ENCODE data around the gene RAPGEF3. TPM values are rescaled to one million over a fixed set of nuclear protein-coding genes. Genes with fewer than 3 reads are reported as not detected.

Gene RAPGEF3
- total and polyA plus RNA-seq, 2 of the 8 experiments (the other 6 are each of a cell fraction or from before 2014, with no cell fraction given) = 5.0 to 9.4 TPM

DNA sequence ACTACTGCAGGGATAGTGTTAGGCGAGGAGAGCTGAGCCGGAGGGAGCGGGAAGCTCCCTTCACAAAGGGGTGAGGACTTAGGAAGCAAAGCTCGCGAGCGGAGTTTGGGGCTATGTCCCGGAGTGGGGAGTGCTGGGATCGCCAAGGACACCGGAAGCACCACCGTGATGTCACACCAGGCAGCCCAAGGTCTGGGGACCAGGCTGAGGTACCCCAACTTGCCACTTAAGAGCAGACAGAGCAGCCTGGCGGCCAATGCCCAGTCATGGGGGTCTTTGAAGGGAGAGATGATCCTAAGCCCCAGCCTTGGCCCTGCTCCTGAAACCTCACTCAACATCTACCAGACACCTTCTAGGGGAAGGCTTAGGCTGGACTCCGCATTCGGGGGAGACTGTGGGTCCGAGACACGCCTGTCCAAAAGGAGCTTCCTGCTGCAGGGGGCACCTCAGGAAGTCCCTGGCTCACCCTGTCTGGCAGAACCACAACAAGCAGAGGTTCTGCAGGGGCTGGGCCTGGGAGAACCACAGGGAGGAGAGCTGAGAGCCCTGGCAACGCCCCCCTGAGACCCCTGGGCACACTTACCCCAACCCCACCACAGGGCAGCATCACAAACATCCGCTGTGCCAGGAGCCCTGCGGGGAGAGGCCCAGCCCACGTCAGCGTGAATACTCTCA, 32.1 kb upstream of the RAPGEF3 start:
- CTCF ChIA-PET (ENCODE audit: partially characterized antibody) = interaction anchor here (0.7 to 58.8 kb wide), 11 partner anchors 8 to 1334 kb away, joined by 3 to 2442 read pairs (median 6); partner anchors contain the start of genes ENDOU, RAPGEF3 and RPAP3
- H3K36me3 ChIP-seq (ENCODE audit: control insufficient read depth in 2 of 4, insufficient read depth in 4 of 4, low read length in 3 of 4) = peaks cover 22 to 64% (median 48%) of the 10 kb centered on the region in 4 experiments

More for the DNA sequence above, 32.1 kb upstream of the RAPGEF3 start:
- H3K9ac ChIP-seq (replicated peaks in 1 of 4; ENCODE audit: extremely low read depth in 1 of 4, low read depth in 3 of 4, low read length in 3 of 4) = no peak overlapping the region
- no peaks in the 10 kb centered on the region for H3K79me2 ChIP-seq (ENCODE audit: control insufficient read depth in 1 of 2, insufficient read depth in 2 of 2, low read length in 2 of 2)
- H3K23ac ChIP-seq (ENCODE audit: insufficient read length) = no peak overlapping the region
- H3K23me2 ChIP-seq (ENCODE audit: low read depth, low read length) = no peaks in the 10 kb centered on the region
- H4K91ac ChIP-seq (replicated peaks; ENCODE audit: insufficient read length, low read length) = no peak overlapping the region
- no peak overlapping the region for H3K4ac ChIP-seq (replicated peaks; ENCODE audit: insufficient read length, low read depth, low read length)
- TF ChIP-seq HDAC6 (IDR thresholded peaks at IDR 0.05; ENCODE audit: low read depth, low read length) (no peak), SRF (IDR thresholded peaks at IDR 0.05; ENCODE audit: low read depth, low read length) (no peak), TAF1 (IDR thresholded peaks at IDR 0.05; ENCODE audit: low read depth, low read length) (no peak)
- H3K9me3 ChIP-seq (ENCODE audit: insufficient read depth in 2 of 2, low read depth in 1 of 2, low read length in 1 of 2) = no peaks in the 10 kb centered on the region
- no peak for DNase-seq (ENCODE audit: low read depth in 1 of 2, low spot score in 2 of 2)
- H4K5ac ChIP-seq (ENCODE audit: insufficient read length, low read depth, low read length) = no peak overlapping the region
- H3K56ac ChIP-seq (replicated peaks; ENCODE audit: insufficient read length, low read depth, low read length) = no peak overlapping the region
- no peaks in the 10 kb centered on the region for H3K27me3 ChIP-seq (replicated peaks in 1 of 4; ENCODE audit: control insufficient read depth in 3 of 4, extremely low read depth in 1 of 4, insufficient read depth in 3 of 4, low read length in 3 of 4)
- no peak overlapping the region for H2BK12ac ChIP-seq (ENCODE audit: low read depth, low read length)
- H2AFZ ChIP-seq (ENCODE audit: low read length) = no peak overlapping the region
- H2BK5ac ChIP-seq (ENCODE audit: low read depth, low read length) = no peak overlapping the region
- no peak overlapping the region for H2BK15ac ChIP-seq (ENCODE audit: low read length)
- H3K4me3 ChIP-seq (ENCODE audit: extremely low read depth in 1 of 4, insufficient read depth in 2 of 4, low read depth in 3 of 4, low read length in 4 of 4) = no peak overlapping the region
- no peak overlapping the region for H2BK120ac ChIP-seq (replicated peaks; ENCODE audit: low read depth, low read length)
- H2AK5ac ChIP-seq (ENCODE audit: low read depth, low read length) = no peak overlapping the region
- H4K20me1 ChIP-seq (replicated peaks in 1 of 2; ENCODE audit: control insufficient read depth in 1 of 2, insufficient read depth in 2 of 2, low read length in 2 of 2) = peaks cover 0 to 14% of the 10 kb centered on the region in 2 experiments
- no peak overlapping the region for H3K4me2 ChIP-seq (ENCODE audit: insufficient read depth in 1 of 2, low read depth in 2 of 2, low read length in 2 of 2)
- no peak overlapping the region for H3K18ac ChIP-seq (ENCODE audit: extremely low read depth, low read length)
- WGBS, 2 experiments (ENCODE audit: extremely low coverage in 1 of 2, insufficient coverage in 1 of 2, insufficient read length in 1 of 2, insufficient replicate concordance in 2 of 2, low coverage in 1 of 2, low lambda C conversion rate in 2 of 2, missing lambda C conversion rate in 1 of 2) = 93% methylated on average over 19 of the region's 20 CpGs; no CpG with 5 or more reads in 1 of the 2 experiments
- FAIRE-seq = no peak
- H2BK20ac ChIP-seq (ENCODE audit: low read length) = no peak overlapping the region
- H3K4me1 ChIP-seq (replicated peaks in 1 of 4; ENCODE audit: control insufficient read depth in 3 of 4, insufficient read depth in 4 of 4, low read length in 3 of 4) = no peaks in the 10 kb centered on the region
- H3K14ac ChIP-seq (ENCODE audit: insufficient read length) = no peak overlapping the region
- POLR2A ChIA-PET (ENCODE audit: partially characterized antibody) = interaction anchor here (0.6 to 3.8 kb wide), 6 partner anchors 9 to 51 kb away, joined by 3 to 17 read pairs (median 6); partner anchors contain the start of gene SLC48A1
- no peak overlapping the region for H3K27ac ChIP-seq (ENCODE audit: low read depth, low read length)
- 0 out of 2 replicates have a peak, but pooled peaks cover 2% of the 10 kb centered on the region for H3K79me1 ChIP-seq (ENCODE audit: low read depth, low read length)
- H4K8ac ChIP-seq (ENCODE audit: extremely low read depth, insufficient read depth, low read length) = no peak overlapping the region

Data from H1 (cell line).